ENCODE results near the gene LAMA5. TPM values are rescaled to one million over a fixed set of nuclear protein-coding genes. Genes with fewer than 3 reads are reported as not detected.

LAMA5 gene
- total and polyA plus RNA-seq, 2 donors (not counting 1 experiment from before 2014, with no cell fraction given) = 52.9 to 83.5 TPM

- DNase-seq (no peak), ATAC-seq (ENCODE audit: low read depth) (no peak)
- Mint-ChIP-seq H3K9me3 (ENCODE audit: insufficient read depth) (no peaks in the 10 kb centered on the region), H3K27ac (peak overlapping the region; percentile 59), H3K27me3 (no peaks in the 10 kb centered on the region), H3K4me1 (peaks cover 41% of the 10 kb centered on the region), H3K4me3 (peak overlapping the region; percentile 74)
- peaks cover 23% of the 10 kb centered on the region for H3K79me2 ChIP-seq (ENCODE audit: control insufficient read depth, insufficient read depth, low read length)
- peak overlapping the region; percentile 95 for H3K4me2 ChIP-seq (replicated peaks; ENCODE audit: low read depth, low read length, poor library complexity, severe bottlenecking)
- H3K27ac ChIP-seq (ENCODE audit: low read length in 2 of 2) = no peak overlapping the region
- CTCF ChIA-PET = interaction anchor here (1.3 kb wide), 1 partner anchor 23 kb away, joined by 4 read pairs; no protein-coding TSS in a partner anchor
- POLR2A ChIA-PET = no interaction called here
- TF ChIP-seq, protein P1, sequence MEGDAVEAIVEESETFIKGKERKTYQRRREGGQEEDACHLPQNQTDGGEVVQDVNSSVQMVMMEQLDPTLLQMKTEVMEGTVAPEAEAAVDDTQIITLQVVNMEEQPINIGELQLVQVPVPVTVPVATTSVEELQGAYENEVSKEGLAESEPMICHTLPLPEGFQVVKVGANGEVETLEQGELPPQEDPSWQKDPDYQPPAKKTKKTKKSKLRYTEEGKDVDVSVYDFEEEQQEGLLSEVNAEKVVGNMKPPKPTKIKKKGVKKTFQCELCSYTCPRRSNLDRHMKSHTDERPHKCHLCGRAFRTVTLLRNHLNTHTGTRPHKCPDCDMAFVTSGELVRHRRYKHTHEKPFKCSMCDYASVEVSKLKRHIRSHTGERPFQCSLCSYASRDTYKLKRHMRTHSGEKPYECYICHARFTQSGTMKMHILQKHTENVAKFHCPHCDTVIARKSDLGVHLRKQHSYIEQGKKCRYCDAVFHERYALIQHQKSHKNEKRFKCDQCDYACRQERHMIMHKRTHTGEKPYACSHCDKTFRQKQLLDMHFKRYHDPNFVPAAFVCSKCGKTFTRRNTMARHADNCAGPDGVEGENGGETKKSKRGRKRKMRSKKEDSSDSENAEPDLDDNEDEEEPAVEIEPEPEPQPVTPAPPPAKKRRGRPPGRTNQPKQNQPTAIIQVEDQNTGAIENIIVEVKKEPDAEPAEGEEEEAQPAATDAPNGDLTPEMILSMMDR (IDR thresholded peaks at IDR 0.05) = no peak
- no peak for TF ChIP-seq EZH2 (IDR thresholded peaks at IDR 0.05; ENCODE audit: borderline replicate concordance, insufficient read depth, low read depth, low read length, poor library complexity, severe bottlenecking)
- no peaks in the 10 kb centered on the region for H3K27me3 ChIP-seq (replicated peaks in 1 of 4; ENCODE audit: control extremely low read depth in 1 of 4, control insufficient read depth in 3 of 4, insufficient read depth in 4 of 4, low read length in 3 of 4)
- H3K9me3 ChIP-seq (ENCODE audit: control extremely low read depth in 1 of 3, control insufficient read depth in 2 of 3, insufficient read depth in 1 of 3, low read length in 2 of 3) = no peaks in the 10 kb centered on the region
- H2AFZ ChIP-seq (ENCODE audit: insufficient read depth, low read depth, low read length, poor library complexity, severe bottlenecking) = no peak overlapping the region
- H3K9ac ChIP-seq (ENCODE audit: low read length) = no peak overlapping the region
- peaks cover 28 to 48% of the 10 kb centered on the region in 2 donors for H3K4me1 ChIP-seq (ENCODE audit: control insufficient read depth in 2 of 2, insufficient read depth in 2 of 2, low read length in 2 of 2)
- 96% methylated on average over 23 of the region's 23 CpGs for WGBS (ENCODE audit: insufficient coverage)
- intact Hi-C loops (cut with micrococcal nuclease) = loop anchor here (5.0 kb wide), 1 partner anchor 532 kb away; the partner anchor contains the start of gene GID8
- H3K4me3 ChIP-seq (ENCODE audit: control extremely low read depth in 1 of 5, extremely low read depth in 1 of 5, insufficient read depth in 1 of 5, low read depth in 2 of 5, low read length in 4 of 5) = no peak overlapping the region
- H4K20me1 ChIP-seq (ENCODE audit: control insufficient read depth, insufficient read depth, low read length, poor library complexity, severe bottlenecking) = peaks cover 9% of the 10 kb centered on the region
- H3K36me3 ChIP-seq (replicated peaks in 1 of 2; ENCODE audit: control extremely low read depth in 1 of 2, control insufficient read depth in 1 of 2, extremely low read depth in 1 of 2, insufficient read depth in 2 of 2, low read length in 1 of 2) = no peaks in the 10 kb centered on the region
These were observed 38.2 kb upstream of the LAMA5 start for GRCh38 chr20:62405108-62405980.

- ATAC-seq (ENCODE audit: low read depth) (no peak), DNase-seq (no peak)
- Mint-ChIP-seq H3K9me3 (ENCODE audit: insufficient read depth) (no peaks in the 10 kb centered on the region), H3K4me3 (peak overlapping the region; percentile 74), H3K27ac (no peak overlapping the region), H3K4me1 (peaks cover 35% of the 10 kb centered on the region), H3K27me3 (no peaks in the 10 kb centered on the region)
- H3K4me2 ChIP-seq (replicated peaks; ENCODE audit: low read depth, low read length, poor library complexity, severe bottlenecking) = no peak overlapping the region
- intact Hi-C loops (cut with micrococcal nuclease) = loop anchor here (5.0 kb wide), 1 partner anchor 533 kb away; the partner anchor contains the start of gene GID8
- no peak overlapping the region for H2AFZ ChIP-seq (ENCODE audit: insufficient read depth, low read depth, low read length, poor library complexity, severe bottlenecking)
- H3K27ac ChIP-seq (ENCODE audit: low read length in 2 of 2) = no peak overlapping the region
- H3K36me3 ChIP-seq (replicated peaks in 1 of 2; ENCODE audit: control extremely low read depth in 1 of 2, control insufficient read depth in 1 of 2, extremely low read depth in 1 of 2, insufficient read depth in 2 of 2, low read length in 1 of 2) = no peaks in the 10 kb centered on the region
- H3K9me3 ChIP-seq (ENCODE audit: control extremely low read depth in 1 of 3, control insufficient read depth in 2 of 3, insufficient read depth in 1 of 3, low read length in 2 of 3) = no peaks in the 10 kb centered on the region
- H3K27me3 ChIP-seq (replicated peaks in 1 of 4; ENCODE audit: control extremely low read depth in 1 of 4, control insufficient read depth in 3 of 4, insufficient read depth in 4 of 4, low read length in 3 of 4) = no peaks in the 10 kb centered on the region
- H3K4me3 ChIP-seq (ENCODE audit: control extremely low read depth in 1 of 5, extremely low read depth in 1 of 5, insufficient read depth in 1 of 5, low read depth in 2 of 5, low read length in 4 of 5) = no peak overlapping the region
- H3K4me1 ChIP-seq (ENCODE audit: control insufficient read depth in 2 of 2, insufficient read depth in 2 of 2, low read length in 2 of 2) = peaks cover 22 to 42% of the 10 kb centered on the region in 2 donors
- no peak overlapping the region for H3K9ac ChIP-seq (ENCODE audit: low read length)
- 99% methylated on average over 12 of the region's 12 CpGs for WGBS (ENCODE audit: insufficient coverage)
- ChIA-PET CTCF (interaction anchor here (1.3 kb wide), 1 partner anchor 22 kb away, joined by 4 read pairs; no protein-coding TSS in a partner anchor), POLR2A (interaction anchor here (0.8 kb wide), 1 partner anchor 114 kb away, joined by 3 read pairs; no protein-coding TSS in a partner anchor)
- TF ChIP-seq, protein P1 (IDR thresholded peaks at IDR 0.05) = no peak
- TF ChIP-seq EZH2 (IDR thresholded peaks at IDR 0.05; ENCODE audit: borderline replicate concordance, insufficient read depth, low read depth, low read length, poor library complexity, severe bottlenecking) = no peak
- peaks cover 23% of the 10 kb centered on the region for H3K79me2 ChIP-seq (ENCODE audit: control insufficient read depth, insufficient read depth, low read length)
- H4K20me1 ChIP-seq (ENCODE audit: control insufficient read depth, insufficient read depth, low read length, poor library complexity, severe bottlenecking) = peaks cover 9% of the 10 kb centered on the region
These were observed 37.6 kb upstream of the LAMA5 start for GRCh38 chr20:62404761-62405107.

Measured in B cell (primary cell).